Measurements from ENCODE around the gene ZNF284.

DNA sequence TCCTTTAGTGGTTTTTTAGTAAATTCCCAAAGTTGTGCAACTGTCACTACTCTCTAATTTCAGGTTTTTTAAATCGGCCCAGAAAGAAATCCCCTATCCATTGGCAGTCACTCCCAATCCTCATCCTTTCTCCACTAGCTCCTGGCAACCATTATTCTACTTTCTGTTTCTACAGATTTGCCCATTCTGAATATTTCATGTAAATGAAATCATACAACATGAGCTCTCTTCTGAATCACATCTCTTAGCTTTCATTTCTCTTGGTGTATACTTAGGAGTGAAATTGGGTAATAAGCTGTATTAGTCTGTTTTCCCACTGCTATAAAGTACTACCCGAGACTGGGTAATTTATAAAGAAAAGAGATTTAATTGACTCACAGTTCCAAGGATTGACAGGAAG lies 29.8 kb upstream of the ZNF284 start:
- TF ChIP-seq, protein P1, sequence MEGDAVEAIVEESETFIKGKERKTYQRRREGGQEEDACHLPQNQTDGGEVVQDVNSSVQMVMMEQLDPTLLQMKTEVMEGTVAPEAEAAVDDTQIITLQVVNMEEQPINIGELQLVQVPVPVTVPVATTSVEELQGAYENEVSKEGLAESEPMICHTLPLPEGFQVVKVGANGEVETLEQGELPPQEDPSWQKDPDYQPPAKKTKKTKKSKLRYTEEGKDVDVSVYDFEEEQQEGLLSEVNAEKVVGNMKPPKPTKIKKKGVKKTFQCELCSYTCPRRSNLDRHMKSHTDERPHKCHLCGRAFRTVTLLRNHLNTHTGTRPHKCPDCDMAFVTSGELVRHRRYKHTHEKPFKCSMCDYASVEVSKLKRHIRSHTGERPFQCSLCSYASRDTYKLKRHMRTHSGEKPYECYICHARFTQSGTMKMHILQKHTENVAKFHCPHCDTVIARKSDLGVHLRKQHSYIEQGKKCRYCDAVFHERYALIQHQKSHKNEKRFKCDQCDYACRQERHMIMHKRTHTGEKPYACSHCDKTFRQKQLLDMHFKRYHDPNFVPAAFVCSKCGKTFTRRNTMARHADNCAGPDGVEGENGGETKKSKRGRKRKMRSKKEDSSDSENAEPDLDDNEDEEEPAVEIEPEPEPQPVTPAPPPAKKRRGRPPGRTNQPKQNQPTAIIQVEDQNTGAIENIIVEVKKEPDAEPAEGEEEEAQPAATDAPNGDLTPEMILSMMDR (IDR thresholded peaks at IDR 0.05) = no peak
- TF ChIP-seq ZC3H11A (IDR thresholded peaks at IDR 0.05) = no peak
- no peak for TF ChIP-seq EHF (CRISPR knock-in tag; IDR thresholded peaks at IDR 0.05)
- no peak for TF ChIP-seq PHF8 (IDR thresholded peaks at IDR 0.05; ENCODE audit: borderline replicate concordance, low read depth)
- TF ChIP-seq, protein P2, sequence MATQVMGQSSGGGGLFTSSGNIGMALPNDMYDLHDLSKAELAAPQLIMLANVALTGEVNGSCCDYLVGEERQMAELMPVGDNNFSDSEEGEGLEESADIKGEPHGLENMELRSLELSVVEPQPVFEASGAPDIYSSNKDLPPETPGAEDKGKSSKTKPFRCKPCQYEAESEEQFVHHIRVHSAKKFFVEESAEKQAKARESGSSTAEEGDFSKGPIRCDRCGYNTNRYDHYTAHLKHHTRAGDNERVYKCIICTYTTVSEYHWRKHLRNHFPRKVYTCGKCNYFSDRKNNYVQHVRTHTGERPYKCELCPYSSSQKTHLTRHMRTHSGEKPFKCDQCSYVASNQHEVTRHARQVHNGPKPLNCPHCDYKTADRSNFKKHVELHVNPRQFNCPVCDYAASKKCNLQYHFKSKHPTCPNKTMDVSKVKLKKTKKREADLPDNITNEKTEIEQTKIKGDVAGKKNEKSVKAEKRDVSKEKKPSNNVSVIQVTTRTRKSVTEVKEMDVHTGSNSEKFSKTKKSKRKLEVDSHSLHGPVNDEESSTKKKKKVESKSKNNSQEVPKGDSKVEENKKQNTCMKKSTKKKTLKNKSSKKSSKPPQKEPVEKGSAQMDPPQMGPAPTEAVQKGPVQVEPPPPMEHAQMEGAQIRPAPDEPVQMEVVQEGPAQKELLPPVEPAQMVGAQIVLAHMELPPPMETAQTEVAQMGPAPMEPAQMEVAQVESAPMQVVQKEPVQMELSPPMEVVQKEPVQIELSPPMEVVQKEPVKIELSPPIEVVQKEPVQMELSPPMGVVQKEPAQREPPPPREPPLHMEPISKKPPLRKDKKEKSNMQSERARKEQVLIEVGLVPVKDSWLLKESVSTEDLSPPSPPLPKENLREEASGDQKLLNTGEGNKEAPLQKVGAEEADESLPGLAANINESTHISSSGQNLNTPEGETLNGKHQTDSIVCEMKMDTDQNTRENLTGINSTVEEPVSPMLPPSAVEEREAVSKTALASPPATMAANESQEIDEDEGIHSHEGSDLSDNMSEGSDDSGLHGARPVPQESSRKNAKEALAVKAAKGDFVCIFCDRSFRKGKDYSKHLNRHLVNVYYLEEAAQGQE (IDR thresholded peaks at IDR 0.05) = no peak
- TF ChIP-seq CEBPB (IDR thresholded peaks at IDR 0.05) = no peak
- TF ChIP-seq RAD21 (conservative IDR thresholded peaks at IDR 0.05 in 1 of 2, IDR thresholded peaks at IDR 0.05 in 1 of 2) = no peak
- TF ChIP-seq EP300 (IDR thresholded peaks at IDR 0.05) = no peak
- no peak for TF ChIP-seq POLR2A (IDR thresholded peaks at IDR 0.05; ENCODE audit: low read length)
- no peak for TF ChIP-seq SMC3 (IDR thresholded peaks at IDR 0.05)
- TF ChIP-seq NFE2L2 (conservative IDR thresholded peaks at IDR 0.05; ENCODE audit: low read length) = no peak
- TF ChIP-seq CBX2 (IDR thresholded peaks at IDR 0.05; ENCODE audit: borderline replicate concordance, low read depth) = no peak
- TF ChIP-seq, protein P3, sequence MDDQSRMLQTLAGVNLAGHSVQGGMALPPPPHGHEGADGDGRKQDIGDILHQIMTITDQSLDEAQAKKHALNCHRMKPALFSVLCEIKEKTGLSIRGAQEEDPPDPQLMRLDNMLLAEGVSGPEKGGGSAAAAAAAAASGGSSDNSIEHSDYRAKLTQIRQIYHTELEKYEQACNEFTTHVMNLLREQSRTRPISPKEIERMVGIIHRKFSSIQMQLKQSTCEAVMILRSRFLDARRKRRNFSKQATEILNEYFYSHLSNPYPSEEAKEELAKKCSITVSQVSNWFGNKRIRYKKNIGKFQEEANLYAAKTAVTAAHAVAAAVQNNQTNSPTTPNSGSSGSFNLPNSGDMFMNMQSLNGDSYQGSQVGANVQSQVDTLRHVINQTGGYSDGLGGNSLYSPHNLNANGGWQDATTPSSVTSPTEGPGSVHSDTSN (IDR thresholded peaks at IDR 0.05) = no peak

All from A549 (cell line).